HG03135 (cell line): Measurements from ENCODE around the gene SNX19.

Experiments
- ATAC-seq: cut with Tn5 transposase; IDR thresholded peaks from one replicate; pipeline ENCODE4 v1.9.1; 2021; ENCODE audit warnings: mild to moderate bottlenecking, moderate library complexity; ENCODE audit not compliant: unreplicated experiment

SNX19 gene

DNA sequence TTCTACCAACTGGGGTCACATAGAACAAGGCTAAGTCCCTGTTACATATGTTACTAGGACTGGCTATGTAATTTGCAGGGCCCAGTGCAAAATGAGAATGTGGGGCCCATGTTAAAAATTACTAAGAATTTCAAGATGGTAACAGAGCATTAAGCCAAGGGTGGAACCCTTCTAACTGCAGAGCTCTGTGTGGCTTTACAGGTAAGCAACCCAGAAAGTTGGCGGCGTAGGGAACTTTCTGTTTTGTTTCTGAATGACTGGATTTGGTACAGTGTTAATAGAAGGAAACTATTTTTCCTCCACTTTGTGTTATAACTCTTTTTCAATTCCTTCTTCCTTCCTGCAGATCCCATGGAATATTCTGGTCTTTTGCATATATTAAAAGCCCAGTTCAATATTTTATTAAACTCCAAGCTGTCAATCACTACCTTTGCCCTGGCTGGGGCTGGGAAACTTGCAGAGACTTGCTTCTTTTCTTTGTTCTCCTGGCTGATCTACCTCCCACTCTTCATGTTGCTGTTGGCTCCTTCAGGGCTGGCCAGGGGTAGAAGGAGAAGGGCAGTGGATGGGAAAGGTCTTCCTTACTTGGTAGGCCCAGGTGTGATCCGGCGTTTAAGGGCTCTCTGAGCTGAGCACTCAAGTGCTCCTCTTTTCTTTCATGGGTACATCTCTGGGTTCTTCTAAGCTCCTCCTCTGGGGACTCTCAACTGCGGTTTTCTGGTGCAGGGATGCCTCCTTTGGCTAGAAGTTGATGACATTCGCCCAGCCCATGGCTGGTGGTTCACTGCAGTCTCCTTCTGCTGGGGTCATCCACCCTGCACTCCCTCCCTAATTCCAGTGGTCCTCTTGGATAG lies 67.7 kb downstream of the SNX19 start:
- no peak for ATAC-seq

DNA sequence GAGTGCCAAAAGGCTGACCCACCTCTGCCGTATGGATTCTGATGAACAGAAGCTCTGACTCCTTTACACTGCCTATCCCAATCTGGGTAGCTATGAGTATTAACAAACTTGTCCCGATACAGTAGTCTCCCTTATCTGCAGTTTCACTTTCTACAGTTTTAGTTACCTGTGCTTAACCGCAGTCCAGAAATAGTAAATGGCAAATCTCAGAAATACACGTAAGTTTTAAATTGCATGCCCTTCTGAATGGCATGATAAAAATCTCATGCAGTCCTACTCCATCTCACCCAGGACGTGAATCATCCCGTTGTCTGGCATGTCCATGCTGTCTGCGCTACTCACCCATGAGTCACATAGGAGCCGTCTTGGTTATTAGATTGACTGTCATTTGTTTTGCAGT lies 68.8 kb downstream of the SNX19 start:
- ATAC-seq = no peak

DNA sequence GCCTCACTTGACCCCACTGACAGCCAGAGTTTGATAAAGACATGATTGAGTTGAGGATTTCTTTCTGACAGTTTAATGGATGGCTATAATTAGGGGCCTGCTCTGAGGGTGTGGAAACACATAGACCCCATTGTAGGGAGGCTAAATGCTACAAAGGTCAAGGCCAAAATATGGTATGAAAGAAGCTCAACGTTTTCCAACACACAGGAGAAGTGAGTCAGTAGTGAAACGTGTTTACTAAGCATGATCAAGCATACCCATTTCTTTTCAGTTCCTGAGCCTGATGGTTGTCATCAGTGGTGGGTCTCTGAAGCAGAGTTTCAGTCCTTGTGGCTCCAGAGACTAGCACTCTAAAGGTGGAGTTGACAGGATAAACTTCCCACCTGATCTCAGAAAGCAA lies 69.7 kb downstream of the SNX19 start:
- no peak for ATAC-seq

DNA sequence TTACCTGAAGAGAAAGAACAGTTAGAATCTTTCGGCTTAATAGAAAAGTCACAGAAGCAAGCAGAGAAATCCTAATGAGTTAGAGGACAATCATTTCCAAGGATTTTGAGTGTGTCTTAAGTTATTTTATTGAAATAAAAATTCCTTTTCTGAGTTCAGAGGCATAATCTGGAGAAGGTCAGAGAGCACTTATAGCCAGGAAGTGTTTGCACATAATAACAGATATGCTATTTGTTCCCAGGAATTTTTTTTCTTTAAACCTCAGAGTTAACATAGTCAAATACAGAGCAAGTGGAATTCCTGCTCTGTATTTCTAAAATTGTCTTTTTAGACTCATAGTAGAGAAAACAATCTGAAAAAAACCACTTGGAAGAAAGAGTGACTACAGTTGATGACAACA lies 74.3 kb downstream of the SNX19 start:
- no peak for ATAC-seq

DNA sequence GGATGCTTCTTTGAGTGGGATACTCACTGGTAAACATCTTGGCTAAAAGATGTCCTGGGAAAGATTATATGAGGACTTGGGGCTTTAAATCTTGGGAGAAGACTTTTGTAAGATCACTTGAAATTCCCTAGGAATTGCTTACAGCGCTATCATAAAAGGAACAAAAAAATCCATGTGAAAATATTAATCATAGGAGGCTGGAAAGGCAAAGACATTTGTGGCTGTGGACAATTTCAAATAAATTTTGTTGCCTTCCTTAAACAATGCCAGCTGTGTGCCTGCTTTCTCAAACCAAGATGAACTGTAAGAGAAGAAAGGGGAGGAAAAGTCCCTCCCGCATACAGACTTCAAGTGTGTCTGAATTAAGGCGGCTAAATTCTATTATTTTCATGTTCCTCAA lies 75.6 kb downstream of the SNX19 start:
- no peak for ATAC-seq

DNA sequence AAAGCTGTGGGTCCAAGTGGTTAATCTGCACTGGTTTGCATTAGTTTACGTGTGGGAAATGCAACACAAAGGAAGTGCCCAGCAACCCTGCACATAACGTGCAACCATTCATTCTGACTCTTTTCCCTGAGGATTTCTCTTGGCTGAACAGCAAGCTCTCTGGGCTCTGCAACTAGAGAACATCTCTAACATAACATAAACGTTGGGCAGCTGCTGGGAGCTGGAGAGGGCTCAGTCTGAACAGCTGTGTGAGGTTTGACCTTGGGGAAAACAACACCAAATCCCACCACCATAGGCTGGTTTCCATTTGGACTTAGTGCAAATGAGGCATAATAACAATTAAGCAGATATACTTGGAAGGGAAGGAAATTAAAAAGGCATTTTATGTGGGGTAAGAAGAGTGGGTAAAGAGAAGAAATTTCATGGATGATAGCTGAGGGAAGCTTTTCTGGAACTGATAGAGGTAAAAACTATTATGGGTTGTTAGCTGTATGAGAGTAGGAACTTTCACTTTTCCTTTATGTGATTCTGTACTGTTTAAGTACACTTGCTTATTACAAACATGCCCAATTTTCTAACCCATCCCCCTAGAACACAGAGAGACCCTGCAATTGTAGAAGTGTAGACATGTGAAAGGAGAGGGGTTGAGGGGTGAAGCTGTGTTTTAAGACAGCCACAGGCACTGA lies 76.2 kb downstream of the SNX19 start:
- ATAC-seq = no peak

DNA sequence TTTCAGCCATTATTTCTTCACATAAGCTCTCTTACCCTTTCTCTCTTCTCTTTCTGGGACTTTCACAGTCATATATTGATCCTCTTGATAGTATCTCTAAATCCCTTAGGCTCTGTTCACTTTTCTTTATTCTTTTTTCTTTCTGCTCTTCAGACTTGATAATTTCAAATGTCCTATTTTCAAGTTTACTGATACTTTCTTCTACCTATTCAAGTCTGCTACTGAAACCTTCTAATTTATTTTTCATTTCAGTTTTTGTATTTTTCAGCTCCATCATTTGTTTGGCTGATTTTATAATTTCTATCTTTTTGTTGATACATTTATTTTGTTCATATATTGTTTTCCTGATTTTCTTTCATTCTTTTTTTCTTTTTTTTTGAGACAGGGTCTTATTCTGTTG lies 79.1 kb downstream of the SNX19 start:
- no peak for ATAC-seq

DNA sequence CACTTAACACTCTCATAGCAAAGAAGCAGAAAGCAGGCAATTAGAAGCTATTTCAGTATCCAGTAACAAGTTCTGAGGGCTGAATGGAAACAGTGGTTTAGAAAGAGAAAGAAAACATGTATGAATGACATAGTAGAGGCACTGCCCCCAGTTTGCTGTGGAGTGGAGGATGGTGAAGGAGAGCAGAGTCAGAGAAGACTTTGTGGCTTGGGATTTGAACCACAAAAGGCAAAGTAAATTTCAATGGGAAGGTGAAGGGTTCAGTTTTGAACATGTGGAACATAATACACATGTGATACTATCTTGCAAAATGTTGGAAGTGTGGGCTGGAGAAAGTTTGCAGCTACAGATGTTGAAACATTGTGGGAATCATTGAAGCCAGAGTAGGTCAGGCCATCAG lies 81.4 kb downstream of the SNX19 start:
- ATAC-seq = no peak

DNA sequence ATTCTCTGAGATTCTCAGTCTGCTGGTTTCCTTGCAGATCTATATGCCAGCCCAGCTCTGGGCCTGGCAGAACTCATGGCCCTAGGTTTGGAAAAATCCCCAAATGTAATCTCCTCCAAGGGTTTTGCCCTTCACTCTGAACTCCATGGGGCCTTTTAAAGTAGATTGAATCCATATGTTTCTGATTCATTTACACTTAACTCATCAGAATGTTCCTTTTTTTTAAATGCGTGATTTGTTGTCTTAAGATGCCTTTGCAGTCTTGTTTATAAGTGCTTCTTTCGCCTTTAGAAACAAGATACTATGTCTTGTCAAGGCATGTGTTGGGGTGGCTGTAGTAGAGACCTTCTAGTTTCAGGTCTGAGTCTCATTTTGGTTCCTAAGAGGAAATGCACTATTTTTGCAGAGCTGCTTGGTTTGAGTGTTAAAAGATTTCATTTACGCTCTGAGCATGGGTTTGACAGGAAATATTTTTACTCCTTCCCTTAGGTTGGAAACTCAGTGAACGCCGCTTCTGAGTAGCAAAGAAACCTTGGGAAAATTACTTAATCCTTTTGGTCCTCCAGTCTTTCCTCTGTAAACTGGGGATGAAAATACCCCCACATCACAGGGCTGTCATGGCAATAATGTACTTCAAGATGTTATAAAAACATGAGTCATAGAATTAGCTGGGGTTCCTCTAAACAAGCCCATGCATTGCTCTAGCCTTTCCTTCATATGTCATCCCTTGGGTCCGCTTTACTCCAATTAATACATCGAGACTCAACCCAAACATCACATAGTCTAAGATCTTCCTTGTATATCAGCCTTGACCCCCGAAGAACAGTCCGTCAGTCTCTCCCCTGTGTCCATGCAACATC lies 83.5 kb downstream of the SNX19 start:
- ATAC-seq = no peak

DNA sequence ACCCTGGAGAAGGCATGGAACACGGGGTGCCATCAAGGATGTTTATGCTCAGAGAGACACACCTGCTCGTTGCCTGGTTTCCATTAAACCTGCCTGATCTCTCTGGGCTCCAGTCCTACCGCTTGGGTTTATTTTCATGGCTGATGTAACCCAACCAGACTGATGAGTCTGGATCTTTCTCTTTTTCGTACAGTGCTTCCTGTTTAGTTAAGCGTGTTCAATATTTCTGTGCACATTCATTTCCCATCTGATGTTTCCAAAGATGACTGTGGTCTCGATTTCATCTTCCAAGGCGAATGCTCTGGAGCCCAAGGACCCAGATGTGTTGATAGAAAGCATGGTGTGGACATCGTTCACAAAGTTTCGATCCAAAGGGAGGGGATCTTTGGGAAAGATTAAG lies 84.3 kb downstream of the SNX19 start:
- ATAC-seq = no peak

DNA sequence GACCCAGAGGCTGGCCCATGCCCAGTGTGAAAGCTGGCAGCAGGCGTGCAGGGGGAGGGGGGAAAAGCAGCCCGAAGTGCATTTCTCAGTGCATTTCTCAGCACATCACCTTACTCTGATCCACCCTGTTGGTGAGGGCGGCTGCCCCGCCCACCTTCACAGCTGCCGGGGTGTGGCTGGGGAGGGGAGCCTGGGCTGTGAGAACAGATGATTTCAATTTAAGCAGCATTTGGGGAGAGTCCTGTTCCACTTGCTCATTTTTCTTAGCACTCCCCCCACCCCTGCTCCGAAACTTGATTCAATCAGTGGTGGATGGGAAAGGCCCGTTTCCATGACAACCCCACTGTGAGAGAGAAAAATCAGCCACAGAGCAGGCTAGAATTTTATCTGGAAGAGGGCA lies 84.8 kb downstream of the SNX19 start:
- ATAC-seq = no peak

DNA sequence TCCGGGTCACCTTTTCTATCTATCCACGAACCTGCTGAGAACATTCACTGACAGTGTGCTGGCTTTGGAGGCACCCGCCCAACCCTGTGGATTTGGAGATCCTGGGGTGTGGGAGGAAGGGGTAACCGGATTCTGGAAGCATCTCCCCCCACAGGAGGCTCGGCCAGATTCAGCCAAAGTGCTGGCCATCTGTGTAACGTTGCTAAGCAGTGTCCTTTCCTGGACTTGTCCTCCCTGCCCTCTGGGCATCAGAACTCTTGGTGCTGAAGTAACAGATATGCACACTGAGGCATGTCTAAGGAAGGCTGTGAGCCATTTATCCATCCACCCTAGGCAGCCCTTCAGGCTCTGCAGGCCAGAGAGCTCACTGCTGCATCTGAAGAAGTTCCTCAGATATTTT lies 85.7 kb downstream of the SNX19 start:
- ATAC-seq = no peak

DNA sequence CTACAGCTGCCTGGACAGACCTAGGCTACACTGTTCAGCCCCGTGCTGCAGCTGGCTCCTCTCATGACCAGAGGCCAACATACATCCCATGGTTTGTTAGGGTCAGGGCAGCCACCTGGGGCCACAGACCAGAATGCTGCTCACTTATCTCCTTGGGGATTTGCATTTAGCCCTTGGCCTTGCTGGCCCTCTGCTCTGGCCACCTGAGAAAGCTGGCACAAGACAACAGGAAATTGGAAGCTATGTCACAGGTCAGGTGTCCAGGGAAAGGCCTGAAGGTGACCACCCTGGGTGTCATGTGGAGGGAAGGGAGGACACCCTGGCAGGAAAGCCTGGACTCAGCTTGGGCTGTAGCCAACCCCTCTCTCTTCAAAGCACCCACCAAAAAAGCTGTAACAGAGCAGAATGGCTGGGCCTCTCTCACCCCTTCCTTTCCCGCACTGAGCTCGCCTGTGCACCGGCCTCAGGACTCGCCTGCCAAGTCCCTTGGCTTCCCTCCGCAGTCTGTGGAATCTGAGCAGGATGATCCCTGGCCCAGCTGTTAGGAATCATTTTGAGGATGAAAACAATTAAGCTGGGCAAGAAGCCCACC lies 86.3 kb downstream of the SNX19 start:
- ATAC-seq = no peak

DNA sequence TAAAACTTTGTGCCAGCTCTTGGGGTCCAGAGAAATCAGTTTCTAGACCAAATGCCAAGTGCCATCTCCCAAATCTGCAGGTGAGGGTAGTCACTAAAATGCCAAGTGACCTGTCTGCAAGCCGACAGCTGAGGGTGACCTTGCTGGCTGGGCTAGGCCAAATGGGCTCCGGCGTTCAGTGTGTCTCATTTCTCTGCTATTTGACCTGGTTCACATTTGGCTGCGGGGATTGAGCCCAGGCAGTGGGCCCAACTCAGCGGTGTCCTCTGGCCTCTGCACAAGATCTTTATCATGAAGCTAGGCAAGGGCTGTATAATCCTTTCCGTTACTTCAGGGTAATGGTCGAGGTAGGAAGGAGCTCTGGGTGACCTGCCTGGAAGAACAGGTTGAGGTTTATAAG lies 87.5 kb downstream of the SNX19 start:
- no peak for ATAC-seq

DNA sequence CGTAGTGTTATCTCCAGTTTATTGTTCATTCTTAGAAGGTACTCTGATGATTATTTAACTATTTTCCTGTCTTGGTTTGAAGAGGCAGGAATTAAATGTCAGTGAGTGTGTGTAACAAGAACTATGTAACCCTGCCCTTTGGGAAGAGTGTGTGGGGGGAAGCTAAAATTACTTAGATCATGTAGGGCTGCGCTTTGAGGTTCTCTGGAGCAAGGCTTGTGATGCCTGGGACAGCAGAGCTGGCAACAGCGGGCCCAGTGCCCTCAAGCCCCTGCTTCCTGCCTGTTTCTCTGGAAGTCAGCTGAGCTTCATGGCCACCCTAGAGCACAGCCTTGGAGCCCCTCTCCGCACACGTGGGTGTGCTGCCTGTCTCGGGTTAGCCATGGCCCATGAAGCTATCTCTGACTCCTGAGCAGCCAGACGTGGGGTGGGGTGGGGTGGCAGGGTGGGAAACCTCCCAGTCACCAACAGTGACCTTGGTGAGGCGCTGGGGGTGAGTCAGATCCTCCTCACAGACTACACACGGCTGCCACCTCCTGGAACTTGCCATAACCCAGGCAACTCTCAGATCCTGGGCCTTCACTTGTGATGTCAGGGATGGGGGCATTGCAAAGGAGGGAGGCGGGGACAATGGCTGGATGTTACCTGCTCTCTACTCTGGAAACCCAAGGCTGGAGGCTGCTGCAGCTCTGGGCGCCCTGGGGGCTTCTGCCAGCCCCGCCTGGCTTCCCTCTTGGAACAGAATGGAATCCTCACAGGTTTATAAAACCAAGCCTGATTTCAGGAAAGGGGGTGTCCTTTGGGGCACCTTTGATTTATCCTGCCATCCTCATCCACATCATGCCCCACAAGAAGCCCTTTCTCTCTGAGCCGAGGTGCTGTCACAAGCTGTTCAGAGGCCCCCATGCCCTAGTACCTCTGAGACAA lies 88.6 kb downstream of the SNX19 start:
- ATAC-seq = no peak

DNA sequence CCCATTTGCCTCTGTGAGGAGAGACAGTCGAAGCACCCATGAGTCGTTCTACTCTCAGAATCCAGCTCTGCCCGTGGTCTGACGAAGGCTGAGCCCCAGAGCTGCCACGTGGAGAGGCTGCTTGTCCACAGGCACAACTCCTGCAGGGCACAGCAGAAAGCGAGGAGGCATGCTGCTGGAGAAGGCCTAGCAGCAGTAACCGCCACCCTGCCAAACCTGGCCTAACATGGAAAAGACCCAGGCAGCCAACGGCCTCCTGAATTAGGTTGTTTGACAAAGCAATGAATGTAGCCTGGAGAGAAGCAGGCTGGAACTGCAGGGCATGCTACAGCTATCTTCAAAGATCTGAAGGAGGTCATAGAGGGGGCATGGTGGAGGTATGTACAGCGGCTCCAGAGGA lies 89.7 kb downstream of the SNX19 start:
- no peak for ATAC-seq

DNA sequence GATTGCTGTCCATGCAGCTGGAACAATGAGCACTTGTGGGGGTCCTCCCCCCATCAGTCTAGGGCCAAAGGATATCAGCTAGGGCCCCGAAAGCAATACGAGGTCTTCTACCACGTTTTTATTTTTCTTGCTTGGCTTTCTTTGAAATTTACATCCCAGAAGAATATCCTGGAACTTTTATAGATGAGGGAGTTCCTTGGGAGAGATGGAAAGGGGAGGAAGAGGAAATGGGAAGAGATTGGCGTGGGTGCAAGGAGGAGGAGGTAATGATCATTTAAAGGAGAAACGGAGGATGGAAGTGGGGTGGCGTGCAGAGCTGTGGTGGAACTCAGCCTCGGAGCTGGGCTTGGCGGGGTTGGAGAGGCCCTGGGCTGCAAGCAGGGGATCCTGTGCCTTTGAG lies 90.3 kb downstream of the SNX19 start:
- no peak for ATAC-seq

DNA sequence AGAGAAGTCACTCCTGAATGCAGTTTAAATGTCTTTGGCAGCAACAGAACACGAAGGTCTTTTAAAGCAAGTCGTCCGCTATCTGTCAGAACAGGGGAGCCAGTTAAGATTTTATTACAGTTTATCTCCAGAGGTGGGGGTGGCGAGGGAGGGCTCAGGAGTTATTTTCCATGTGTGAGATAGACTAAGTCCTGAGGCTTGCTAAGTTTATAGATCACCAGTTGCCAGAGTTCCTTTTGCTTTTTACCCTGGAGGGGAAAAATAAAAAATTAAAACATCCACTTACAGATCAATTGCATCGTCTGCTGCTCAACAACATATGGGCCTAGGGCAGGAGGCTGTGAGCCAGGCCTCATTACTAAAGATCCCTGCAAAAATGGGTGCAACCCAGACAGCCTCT lies 90.7 kb downstream of the SNX19 start:
- no peak for ATAC-seq
